HG03095 (cell line): ENCODE measurements around the gene STK24.
"Not testable (repeated sequence)": the region's sequence is repeated elsewhere in the genome, so short reads cannot be mapped to it uniquely, and the experiment has no call there.

Experiments used
- ATAC-seq: cut with Tn5 transposase; IDR thresholded peaks from one replicate; pipeline ENCODE4 v1.9.1; 2021; ENCODE audit warnings: moderate library complexity; ENCODE audit not compliant: unreplicated experiment

Gene STK24

DNA sequence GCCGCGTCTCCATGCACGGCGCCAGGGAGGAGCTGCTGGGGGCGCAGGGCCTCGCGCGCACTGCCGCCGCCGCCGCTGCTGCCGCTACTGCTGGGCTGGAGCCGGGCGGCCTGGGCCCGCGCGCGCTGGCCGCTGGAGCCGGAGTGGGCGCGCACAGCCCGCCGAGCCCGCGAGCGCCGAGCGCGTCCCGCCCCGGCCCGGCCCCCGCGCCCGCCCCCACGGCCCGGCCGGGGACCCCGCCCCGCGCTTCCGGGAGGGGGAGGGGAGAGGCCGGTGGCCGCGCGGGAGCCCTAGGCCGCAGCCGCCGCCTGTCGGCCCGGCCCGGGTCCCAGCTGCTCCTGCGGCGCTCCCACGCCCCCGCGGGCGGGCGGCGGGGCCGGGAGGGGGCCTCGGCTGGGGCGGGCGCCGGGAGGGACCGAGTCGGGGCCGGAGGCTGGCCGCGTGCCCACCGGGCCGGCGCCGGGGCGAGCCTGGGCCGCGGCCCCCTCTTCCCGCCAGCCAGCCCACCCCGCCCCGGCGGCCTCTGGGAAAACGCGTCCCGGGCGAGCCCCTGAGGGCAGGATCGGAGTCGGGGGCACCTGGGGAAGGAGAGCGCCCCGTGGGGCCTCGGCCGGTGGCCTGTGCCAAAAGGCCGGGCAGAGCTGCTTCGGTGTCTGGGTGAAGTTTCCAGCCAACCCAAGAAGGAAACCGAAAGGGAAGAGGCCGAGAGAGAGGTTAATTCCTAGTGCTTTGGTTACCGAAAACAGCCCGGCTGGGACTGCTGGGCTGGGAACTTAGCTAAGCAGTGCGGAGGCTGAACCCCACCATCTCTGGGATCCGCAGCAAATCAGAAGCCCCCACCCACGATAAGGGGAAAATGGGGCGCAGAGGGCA, at the start of gene STK24:
Gene STK24, minus strand, starts transcription at position 145 of the 873 bp plus-strand sequence. CDS start 321 bp downstream, outside the sequence.
- peak; percentile 50 for ATAC-seq

DNA sequence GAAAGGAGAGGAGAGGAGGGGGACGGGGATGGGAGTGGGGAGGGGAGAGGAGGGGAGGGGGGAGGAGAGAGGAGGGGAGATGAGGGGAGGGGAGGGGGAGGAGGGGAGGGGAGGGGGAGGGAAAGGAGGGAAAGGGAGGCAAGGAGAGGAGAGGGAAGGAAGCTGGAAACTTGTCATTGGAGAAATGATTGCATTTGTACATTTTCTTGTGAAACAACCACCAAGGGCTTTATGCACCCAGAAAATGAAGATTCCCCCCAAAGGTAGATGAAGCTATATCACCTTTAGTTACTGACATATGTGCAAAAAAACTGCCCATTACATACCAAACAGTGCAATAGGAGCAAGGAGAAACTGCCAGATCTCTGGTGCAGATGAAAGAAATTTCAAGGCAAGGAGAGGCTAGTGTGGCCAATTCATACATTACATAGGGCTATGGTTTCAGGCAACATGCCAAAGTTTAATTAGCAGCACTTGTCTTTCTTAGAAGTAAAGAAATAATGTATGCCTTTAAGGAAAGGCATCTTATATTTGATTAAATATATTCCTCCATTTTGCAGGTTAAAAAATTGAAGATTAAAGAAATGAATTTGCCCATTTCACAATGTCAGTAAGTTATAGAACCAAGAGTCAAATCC, 49.5 kb upstream of the STK24 start:
- no peak for ATAC-seq

DNA sequence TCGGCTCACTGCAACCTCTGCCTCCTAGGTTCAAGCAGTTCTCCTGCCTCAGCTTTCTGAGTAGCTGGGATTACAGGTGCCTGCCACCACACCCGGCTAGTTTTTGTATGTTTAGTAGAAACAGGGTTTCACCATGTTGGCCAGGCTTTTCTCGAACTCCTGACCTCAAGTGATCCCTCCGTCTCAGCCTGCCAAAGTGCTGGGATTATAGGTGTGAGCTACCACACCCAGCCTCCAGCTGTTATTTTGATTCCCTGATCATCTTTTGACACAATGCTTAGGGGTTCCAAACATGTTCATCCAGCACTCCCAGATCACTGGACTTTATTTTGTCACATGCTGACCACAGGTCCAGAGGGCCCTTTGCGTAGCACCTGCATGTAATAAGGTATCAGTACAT, 47.7 kb upstream of the STK24 start:
- ATAC-seq: not testable (repeated sequence)

DNA sequence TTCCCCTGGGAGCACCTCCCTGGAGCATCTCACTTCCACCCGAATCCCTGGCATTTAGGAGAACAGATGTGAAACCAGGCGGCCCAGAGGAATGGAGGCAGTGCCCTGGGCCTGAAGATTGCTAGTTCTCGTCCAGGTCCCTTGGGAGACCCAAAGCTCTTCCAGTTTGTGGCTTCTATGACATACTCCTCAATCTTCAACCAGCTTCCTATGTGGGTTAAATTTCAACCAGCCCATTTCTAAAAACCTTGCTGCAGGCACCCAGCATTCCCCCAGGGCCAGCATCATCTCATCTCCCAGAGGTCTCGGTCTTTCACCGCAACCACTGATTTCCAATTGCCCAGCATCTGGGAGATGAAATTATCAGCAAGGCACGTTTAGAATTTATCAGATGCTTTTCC, 46.0 kb upstream of the STK24 start:
- no peak for ATAC-seq

DNA sequence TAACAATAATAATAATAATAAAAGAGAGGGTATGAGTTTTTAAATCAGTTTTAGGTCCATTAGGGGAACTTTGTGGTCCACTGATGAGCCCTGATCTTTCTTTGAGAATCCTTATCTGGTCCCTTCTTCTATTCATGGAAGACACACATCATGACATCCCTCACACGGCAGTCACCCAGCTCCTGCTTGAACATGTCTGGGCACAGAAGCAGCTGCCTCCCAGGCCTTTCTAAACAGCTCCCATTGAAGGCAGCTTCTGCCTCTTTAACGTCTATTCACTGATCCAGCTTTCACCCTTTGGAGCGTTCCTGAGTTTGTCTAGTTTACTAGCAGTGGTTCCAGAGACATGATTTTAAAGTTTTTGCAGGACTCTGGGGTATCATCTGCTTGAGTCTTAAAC, 42.6 kb upstream of the STK24 start:
- no peak for ATAC-seq

DNA sequence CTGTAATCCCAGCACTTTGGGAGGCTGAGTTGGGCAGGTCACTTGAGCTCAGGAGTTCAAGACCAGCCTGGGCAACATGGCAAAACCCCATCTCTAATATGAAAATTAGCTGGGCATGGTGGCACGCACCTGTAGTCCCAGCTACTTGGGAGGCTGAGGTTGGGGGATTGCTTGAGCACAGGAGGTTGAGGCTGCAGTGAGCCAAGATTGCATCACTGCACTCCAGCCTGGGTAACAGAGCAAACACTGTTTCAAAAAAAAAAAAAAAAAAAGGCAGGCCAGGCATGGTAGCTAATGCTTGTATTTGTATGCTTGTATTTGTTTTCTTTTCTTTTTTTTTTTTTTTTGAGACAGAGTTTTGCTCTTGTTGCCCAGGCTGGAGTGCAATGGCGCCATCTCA, 38.7 kb upstream of the STK24 start:
- ATAC-seq: not testable (repeated sequence)

DNA sequence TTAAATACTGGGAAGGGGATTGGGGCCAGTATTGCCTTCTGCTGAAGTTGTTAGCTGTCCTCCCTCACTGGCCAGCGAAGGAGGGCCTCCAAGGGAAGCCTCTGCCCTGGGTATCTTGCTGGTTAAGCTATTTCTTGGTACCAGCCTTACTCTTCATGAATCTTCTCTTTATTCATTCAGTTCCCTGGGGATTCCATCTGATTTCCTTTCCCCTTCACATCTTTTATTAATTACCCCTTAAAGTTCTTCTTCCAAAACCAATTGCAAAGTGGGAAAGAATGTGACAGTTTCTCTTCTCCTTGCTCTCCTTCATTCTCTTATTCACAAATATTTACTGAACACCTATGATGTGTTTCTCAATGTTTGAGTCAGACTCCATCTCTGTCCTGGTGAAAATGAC, 36.7 kb upstream of the STK24 start:
- ATAC-seq: no peak

DNA sequence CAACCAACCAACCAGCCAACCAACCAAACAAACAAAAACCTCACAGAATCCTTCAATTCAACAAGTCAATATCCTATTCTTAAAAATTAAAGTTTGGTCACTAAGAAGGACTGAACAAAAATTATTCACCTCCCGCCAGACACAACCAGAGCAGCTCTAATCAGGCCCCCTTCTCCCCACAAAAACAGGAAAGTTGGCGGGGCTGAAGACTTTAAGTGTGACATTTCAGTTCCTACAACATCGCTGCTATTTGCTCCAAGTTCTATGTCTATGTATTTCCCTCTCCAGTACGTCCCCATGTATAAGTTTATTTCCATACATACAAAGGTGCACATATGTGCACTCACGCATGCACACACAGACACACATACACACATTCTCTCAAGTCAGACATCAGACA, 32.8 kb upstream of the STK24 start:
- no peak for ATAC-seq

DNA sequence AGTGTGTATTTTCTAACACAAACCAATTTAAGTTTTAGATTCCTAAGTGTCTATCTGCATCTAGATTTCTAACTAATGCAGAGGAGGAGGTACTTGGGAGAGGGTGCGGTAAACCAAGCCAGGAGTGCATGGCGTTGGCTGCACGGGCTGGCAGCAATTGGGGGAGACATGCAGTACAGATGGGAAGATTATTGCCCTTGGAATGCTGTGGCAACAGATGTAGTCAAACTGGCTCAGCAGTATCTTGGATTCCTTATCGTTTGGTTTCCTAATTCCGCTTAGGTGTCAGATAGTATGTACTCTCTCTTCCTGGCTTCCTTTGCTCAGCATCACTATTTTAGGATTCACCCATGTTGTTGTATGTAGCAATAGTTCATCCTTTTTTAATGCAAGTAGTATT, 29.4 kb upstream of the STK24 start:
- ATAC-seq: no peak

DNA sequence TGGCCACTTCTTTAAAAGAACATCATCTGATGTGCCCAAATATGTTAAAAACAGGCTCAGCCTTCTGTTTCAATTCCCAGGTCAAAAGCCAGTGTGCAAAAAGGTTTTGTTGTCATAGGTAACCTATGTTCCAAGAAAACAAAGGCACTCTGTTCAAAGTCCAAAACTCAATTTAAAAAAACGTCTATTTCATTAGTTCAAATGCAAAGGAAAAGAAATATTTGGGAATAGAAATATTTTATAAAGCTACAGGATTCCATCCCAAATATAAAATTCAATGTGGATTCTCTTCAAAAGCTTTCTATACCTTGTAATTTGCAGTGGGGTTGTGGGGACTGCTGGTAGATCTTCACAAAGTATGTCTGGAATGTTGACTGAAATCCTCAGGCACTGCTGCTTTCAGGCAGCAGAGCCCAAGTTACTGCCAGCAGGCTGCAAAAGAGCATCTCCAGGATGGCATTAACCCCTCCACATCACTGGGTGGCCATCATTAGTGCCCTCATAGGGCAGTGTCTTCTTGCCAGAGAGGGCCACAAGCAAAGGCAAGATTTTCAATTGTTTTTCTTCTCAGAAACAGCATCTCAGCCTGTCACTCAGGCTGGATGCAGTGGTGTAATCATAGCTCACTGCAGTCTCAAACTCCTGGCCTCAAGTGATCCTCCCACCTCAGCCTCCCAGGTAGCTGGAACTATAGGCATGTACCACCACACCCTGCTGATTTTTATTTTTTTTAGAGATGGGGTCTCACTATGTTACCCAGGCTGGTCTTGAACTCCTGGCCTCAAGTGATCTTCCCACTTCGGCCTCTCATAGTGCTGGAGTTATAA, 22.8 kb upstream of the STK24 start:
- ATAC-seq: no peak

DNA sequence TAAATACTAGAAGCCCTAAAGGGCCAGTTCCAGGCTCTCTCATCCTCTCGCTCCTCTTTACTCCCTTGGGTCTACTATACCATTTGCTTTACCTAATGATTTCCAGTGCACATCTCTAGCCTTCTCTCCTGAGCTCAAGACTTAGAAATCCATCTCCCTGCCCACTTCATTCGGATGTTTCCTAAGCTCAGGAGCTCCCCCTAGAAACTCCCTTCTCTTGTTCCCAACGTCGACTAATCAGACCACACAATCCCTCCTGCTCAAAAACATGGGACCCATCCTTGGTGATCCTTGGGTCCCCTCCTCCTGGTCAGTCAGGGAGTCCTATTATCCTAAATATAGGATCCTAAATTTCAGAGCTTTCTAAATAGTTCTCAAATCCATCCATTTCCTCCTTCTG, 21.1 kb upstream of the STK24 start:
- ATAC-seq: no peak

DNA sequence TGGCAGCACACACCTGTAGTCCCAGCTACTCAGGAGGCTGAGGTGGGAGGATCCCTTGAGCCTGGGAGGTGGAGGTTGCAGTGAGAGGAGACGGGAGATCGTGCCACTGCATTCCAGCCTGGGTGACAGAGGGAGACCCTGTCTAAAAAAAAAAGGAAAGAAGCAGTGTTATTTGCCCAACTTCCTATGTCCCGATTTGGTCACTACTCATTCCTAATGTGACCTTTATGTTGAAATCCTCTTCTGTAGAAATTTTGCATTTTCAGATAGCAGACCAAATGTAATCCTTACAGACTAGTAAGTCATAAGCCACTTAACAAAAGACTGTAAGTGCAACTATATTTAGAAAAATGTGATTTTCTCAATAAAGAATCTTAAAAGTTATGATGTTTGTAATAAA, 18.2 kb upstream of the STK24 start:
- no peak for ATAC-seq

DNA sequence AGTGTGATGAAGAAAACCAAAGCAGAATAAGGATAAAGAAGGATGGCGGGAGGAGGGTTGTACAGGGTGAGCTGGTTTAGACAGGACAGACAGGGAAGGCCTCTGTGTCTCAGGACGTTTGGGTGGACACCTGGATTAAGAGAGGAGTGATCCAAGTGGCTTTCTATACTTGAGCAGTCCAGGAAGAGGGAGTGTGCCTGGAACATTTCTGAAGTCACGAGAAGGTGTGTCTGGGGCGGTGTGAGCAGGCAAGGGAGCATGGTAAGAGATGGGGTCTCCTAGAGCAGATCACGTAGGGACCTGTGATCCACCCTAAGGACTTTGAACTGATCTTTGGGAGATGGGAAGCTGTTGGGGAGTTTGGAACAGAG, 15.4 kb upstream of the STK24 start:
- no peak for ATAC-seq

DNA sequence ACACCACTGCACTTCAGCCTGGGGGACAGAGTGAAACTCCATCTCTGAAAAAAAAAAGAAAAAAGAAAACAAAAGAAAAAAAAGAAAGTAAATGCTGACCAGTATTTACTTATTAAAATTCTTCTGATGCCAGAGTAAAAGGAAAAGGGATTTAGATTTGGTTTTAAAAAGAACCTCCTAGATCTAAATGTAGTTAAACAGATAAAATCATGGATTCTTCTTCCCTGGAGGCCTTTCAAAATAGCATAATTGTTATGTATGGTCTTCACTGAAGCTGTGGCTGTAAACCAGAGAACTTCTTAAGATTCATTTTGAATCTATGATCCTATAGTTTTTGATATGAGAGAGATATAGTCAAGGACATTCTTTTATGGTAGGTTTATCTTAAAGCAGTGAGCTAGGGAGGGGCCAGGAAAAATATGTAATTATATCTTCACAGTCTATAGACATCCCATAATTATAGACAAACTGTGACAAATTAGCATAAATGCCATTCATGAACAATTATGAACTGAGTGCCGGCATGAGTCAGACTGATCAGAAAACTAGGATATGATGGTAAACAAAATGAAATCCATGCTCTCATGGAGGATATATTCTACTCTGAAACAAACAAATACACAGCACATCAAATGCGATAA, 14.9 kb upstream of the STK24 start:
- ATAC-seq: no peak

DNA sequence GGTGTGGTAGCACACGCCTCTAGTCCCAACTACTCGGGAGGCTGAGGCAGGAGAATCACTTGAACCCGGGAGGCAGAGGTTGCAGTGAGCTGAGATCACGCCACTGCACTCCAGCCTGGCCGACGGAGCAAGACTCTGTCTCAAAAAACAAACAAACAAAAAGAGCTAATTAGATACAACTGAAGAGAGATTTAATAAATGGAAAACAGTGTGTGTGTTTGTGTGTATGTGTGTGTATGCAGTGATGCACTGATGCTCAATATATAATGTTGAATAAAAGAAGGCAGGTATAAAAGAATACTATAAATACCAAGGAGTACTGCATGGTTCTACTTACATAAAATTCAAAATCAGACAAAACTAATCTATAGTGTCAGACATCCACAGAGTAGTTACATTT, 13.6 kb upstream of the STK24 start:
- ATAC-seq: not testable (repeated sequence)

DNA sequence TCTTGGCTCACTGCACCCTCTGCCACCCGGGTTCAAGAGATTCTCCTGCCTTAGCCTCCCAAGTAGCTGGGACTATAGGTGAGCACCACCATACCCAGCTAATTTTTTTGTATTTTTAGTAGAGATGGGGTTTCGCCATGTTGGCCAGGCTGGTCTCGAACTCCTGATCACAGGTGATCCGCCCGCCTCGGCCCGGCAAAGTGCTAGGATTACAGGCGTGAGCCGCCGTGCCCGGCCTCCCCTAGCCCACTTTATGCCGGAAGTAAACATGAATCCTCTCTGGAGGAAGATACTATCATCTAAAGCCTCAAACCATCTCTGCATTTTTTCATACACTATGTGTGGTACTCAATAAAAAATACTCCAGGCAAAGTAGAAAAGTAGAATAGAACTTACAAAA, 12.6 kb upstream of the STK24 start:
- not testable (repeated sequence) for ATAC-seq

DNA sequence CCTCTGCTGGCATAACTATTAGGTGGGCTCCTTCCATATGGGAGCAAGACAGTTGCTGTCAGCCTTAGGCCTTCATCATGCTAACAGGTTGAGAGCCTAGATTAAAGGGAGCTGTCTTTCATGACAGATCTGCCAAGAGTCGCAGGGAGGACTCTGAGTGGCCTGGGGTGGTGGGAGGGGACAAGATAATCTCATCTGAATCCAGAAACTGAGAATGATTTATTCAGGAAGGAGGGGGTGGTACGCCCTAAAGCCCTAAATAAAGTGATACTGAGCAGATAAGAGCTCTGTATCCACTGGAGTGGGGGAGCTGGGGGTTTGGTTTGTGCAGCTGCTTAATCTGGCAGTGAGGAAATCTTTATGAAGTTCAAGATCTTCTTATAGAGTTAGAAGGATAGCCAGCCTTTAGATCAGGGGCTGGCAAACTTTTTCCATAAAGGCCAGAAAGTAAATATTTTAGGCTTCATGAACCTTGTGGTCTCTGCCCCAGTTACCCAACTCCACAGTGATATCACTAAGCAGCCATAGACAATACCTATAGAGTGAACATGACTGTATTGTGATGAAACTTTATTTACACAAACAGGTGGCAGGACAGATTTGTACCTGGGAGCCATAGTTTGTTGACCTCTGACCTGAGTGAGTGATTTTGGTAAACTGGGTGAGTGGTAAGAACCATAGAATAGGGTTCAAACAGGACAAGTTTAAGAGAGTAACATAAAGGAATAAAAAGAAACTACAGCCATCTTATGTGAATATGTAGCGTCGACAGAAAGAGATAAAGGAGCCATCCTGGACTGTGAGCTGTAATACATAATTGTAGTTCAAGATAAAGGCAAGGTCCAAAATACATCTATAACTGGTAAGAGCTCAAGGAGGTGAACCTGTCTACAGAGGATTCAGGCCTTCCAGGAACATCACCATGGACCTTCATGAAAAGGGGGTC, 9.8 kb upstream of the STK24 start:
- ATAC-seq: no peak

DNA sequence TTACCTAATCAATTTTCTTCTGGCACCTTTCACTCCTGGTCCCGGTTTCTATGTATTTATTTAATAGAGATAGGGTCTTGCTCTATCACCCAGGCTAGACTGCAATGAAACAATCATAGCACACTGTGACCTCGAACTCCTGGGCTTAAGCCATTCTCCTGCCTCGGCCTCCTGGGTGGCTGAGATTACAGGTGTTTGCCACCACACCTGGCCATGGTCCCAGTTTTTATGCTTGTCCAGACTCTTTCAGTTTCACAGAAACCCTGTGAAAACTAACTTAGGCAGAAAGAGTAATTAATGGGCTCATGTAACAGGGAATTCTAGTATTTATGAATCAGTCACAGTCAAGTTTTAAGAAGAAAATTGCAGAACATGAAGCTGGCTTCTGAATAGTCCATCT, 9.0 kb upstream of the STK24 start:
- ATAC-seq: no peak

DNA sequence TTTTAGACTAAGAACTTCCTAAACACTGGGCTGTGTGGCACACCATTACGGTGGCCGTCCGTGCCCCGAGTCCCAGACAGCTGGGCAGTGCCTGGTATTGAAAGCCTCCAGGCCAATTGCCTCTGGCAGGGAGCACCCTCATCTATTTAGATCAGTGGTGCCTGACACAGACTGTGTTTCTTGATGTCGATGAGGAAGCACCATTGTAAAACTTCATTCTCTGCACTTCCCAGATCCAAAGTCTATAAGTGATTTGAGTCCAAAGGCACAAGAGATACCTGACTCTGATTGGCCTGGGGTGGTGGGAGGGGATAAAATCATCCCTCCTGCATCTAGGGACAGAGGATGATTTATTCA, 8.5 kb upstream of the STK24 start:
- ATAC-seq: no peak
